GM12873 (cell line): Measurements from ENCODE around the gene FRMD4A.

Experiments
- CTCF ChIP-seq: IDR thresholded peaks from 2 replicates; pipeline ENCODE4 v1.5.1; 2012; ENCODE audit warnings: low read depth, mild to moderate bottlenecking, moderate library complexity, low read length, control low read depth; ENCODE audit not compliant: insufficient read depth; ENCODE audit errors: missing control alignments

The FRMD4A gene

GRCh38 chr10:14311206-14311957, 19.3 kb downstream of the FRMD4A start:
- TF ChIP-seq CTCF: no peak

GRCh38 chr10:14309593-14309992, 21.1 kb downstream of the FRMD4A start:
- TF ChIP-seq CTCF: no peak

GRCh38 chr10:14306190-14306589, 24.5 kb downstream of the FRMD4A start:
- no peak for TF ChIP-seq CTCF

- no peak for TF ChIP-seq CTCF
Measured at GRCh38 chr10:14304046-14304445, 26.7 kb downstream of the FRMD4A start.

- TF ChIP-seq CTCF: peak; percentile 40
Measured at GRCh38 chr10:14302035-14302434, 28.7 kb downstream of the FRMD4A start.

GRCh38 chr10:14299556-14299955, 31.2 kb downstream of the FRMD4A start:
- no peak for TF ChIP-seq CTCF

GRCh38 chr10:14296065-14296709, 34.5 kb downstream of the FRMD4A start:
- TF ChIP-seq CTCF: no peak
